ENCODE data around the gene LY9. TPM values are rescaled to one million over a fixed set of nuclear protein-coding genes. Genes with fewer than 3 reads are reported as not detected.

The LY9 gene
- total and polyA plus RNA-seq, 2 experiments from 2014 or later = not detected

DNA sequence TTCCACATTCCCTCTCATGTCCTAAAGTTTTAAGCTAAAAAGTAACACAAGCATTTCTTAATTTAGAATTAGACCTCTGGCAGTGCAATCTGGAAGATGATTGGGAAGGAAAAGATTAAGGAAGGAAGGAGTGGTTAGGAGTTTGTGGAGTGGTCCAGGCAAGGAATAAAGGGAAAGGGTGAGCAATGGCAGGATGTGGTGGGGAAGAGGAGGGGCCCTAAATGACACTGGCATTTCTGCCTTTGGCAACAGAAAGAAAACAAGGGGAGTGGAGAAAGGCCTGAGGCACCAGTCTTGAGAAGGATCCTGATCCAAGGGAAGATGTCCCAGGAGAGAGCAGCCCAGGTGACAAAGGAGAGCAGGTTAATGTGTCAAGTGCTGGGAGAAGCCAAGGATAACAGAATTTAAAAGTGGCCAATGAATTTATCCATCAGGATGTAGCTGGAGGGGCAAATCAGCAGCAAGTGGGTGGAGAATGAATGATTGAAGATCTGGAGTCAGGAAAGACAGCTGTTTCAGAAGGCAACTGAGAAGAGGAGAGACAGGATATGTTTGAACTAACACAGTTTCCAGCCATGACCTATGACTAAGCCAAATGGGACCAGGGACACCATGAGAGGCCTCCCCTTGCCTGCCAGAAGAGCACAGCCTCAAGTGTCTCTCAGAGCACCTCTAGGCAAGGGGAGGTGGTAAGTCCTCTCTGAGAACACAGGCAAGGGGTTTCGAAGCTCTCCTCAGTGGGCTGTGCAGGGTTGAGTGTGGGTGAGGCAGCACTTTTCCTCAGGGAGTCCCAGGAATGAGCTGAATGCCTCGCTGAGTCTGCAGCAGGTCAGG is 20.9 kb upstream of the LY9 start:
- H3K79me2 ChIP-seq (ENCODE audit: insufficient read depth) = no peaks in the 10 kb centered on the region
- no peak for TF ChIP-seq EZH2phosphoT487 (IDR thresholded peaks at IDR 0.05; ENCODE audit: insufficient read depth, low read depth)
- no peak for DNase-seq
- H3K9ac ChIP-seq = no peak overlapping the region
- no peaks in the 10 kb centered on the region for H3K9me2 ChIP-seq (ENCODE audit: insufficient read depth)
- no peaks in the 10 kb centered on the region for H3F3A ChIP-seq (ENCODE audit: insufficient read depth)
- H3K4me2 ChIP-seq (ENCODE audit: unreplicated experiment) = no peak overlapping the region
- H3K9me3 ChIP-seq (ENCODE audit: low read depth) = no peaks in the 10 kb centered on the region
- no peaks in the 10 kb centered on the region for H3K36me3 ChIP-seq (ENCODE audit: low read depth)
- WGBS, 2 experiments (ENCODE audit: low coverage in 1 of 2, low lambda C conversion rate in 2 of 2, missing lambda C conversion rate in 2 of 2) = 0 to 5% methylated on average over 2 of the region's 2 CpGs
- H3K27me3 ChIP-seq (replicated peaks; ENCODE audit: insufficient read depth) = peaks cover 5% of the 10 kb centered on the region; the same call in 1 of the 2 replicates
- H3K4me3 ChIP-seq = no peak overlapping the region
- no peak overlapping the region for H2AFZ ChIP-seq
- H4K20me1 ChIP-seq (ENCODE audit: insufficient read depth) = no peaks in the 10 kb centered on the region
- no peak overlapping the region for H3K27ac ChIP-seq
- in situ Hi-C loops (cut with MboI) = no loop called here
- no peaks in the 10 kb centered on the region for H3K4me1 ChIP-seq (ENCODE audit: insufficient read depth)

DNA sequence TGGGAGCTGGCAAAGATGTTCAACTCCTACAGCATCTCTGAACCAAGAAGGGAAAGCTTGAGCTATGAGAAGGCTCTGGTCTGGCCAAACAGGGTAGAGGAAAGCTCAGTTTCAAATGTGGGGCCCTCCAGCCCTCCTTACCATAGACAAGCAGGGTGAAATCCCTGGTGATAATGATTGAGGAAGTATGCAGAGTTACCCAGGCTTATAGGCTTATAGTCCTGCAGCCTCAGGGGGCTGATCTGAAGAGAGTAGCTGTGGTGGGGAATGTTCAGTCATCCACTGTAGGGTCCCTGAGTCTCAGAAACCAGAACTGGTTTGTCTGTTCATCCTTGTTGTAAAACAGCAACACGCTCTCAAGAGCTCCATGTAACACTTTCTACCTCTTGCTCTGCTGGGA is 19.8 kb upstream of the LY9 start:
- Histone ChIP-seq H3K9me3 (ENCODE audit: low read depth) (no peaks in the 10 kb centered on the region), H3K27ac (no peak overlapping the region), H3K36me3 (ENCODE audit: low read depth) (no peaks in the 10 kb centered on the region), H3F3A (ENCODE audit: insufficient read depth) (no peaks in the 10 kb centered on the region), H3K27me3 (replicated peaks; ENCODE audit: insufficient read depth) (0 out of 2 replicates have a peak, but pooled peaks cover 5% of the 10 kb centered on the region), H3K9ac (no peak overlapping the region), H3K4me2 (ENCODE audit: unreplicated experiment) (no peak overlapping the region), H3K4me1 (ENCODE audit: insufficient read depth) (no peaks in the 10 kb centered on the region), H2AFZ (no peak overlapping the region), H3K9me2 (ENCODE audit: insufficient read depth) (no peaks in the 10 kb centered on the region), H3K79me2 (ENCODE audit: insufficient read depth) (no peaks in the 10 kb centered on the region), H3K4me3 (no peak overlapping the region), H4K20me1 (ENCODE audit: insufficient read depth) (no peaks in the 10 kb centered on the region)
- no peak for TF ChIP-seq EZH2phosphoT487 (IDR thresholded peaks at IDR 0.05; ENCODE audit: insufficient read depth, low read depth)
- no peak for TF ChIP-seq EZH2 (IDR thresholded peaks at IDR 0.05; ENCODE audit: insufficient read depth, poor library complexity, severe bottlenecking)
- in situ Hi-C loops (cut with MboI) = no loop called here
- WGBS, 2 experiments (ENCODE audit: low coverage in 1 of 2, low lambda C conversion rate in 2 of 2, missing lambda C conversion rate in 2 of 2) = 19 to 44% methylated on average over 1 of the region's 1 CpG
- DNase-seq = no peak

DNA sequence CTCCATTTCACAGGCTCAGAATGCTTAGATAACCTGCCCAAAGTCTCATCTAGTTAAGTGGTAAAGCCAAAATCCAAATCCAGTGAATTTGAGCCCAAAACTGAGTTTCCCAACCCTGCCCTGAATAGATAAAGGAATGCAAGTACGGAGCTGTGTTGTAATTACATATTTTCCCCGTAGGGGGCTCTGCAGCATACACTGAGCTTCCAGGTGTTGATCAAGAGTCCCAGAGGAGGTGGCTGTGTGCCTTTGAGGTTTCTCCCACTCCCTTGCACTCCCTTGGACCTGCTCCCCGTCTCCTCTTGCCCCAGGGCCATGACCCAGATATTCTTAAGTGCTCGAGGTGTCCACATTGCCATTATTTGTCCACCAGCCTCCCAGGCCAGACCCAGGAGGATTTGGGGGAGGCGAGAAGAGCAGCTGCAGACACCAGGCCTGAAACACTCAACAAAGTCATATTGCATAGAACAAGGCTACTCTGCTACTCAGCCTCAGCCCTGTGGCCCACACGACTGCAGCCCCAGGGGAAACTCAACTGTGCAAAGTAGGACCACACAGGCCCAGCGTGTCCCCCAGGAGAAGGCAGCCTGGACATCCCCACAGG is 18.4 kb upstream of the LY9 start:
- H3F3A ChIP-seq (ENCODE audit: insufficient read depth) = no peaks in the 10 kb centered on the region
- in situ Hi-C loops (cut with MboI) = no loop called here

DNA sequence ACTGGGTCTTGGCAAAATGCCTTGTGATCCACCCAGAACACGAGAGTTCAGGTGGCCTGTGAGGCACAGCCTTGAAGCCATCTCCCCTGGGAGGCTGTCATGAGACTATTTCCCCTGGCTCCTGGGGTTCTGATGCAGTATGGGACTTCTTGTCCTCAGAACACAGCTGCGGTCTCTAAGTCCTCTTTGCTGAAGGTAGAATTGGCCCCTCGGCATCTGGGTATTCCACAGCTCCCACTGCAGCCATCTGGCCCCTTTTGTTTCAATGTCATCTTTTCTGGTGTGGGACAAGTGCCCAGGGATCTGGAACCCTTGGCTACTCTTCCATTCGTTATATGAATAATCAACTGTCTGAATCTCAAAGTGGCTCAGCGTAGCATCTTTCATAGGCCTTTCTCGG is 17.0 kb upstream of the LY9 start:
- Histone ChIP-seq H3K9ac (no peak overlapping the region), H3K4me3 (no peak overlapping the region), H4K20me1 (ENCODE audit: insufficient read depth) (no peaks in the 10 kb centered on the region), H3K4me1 (ENCODE audit: insufficient read depth) (no peaks in the 10 kb centered on the region), H3F3A (ENCODE audit: insufficient read depth) (no peaks in the 10 kb centered on the region), H3K79me2 (ENCODE audit: insufficient read depth) (no peaks in the 10 kb centered on the region), H3K9me2 (ENCODE audit: insufficient read depth) (no peaks in the 10 kb centered on the region), H2AFZ (no peak overlapping the region), H3K27ac (no peak overlapping the region), H3K4me2 (ENCODE audit: unreplicated experiment) (no peak overlapping the region), H3K9me3 (ENCODE audit: low read depth) (no peaks in the 10 kb centered on the region), H3K36me3 (ENCODE audit: low read depth) (no peaks in the 10 kb centered on the region), H3K27me3 (replicated peaks; ENCODE audit: insufficient read depth) (no peaks in the 10 kb centered on the region)
- 29 to 33% methylated on average over 6 of the region's 6 CpGs for WGBS, 2 experiments (ENCODE audit: low coverage in 1 of 2, low lambda C conversion rate in 2 of 2, missing lambda C conversion rate in 2 of 2)
- in situ Hi-C loops (cut with MboI) = no loop called here
- DNase-seq = no peak
- TF ChIP-seq EZH2phosphoT487 (IDR thresholded peaks at IDR 0.05; ENCODE audit: insufficient read depth, low read depth) (no peak), EZH2 (IDR thresholded peaks at IDR 0.05; ENCODE audit: insufficient read depth, poor library complexity, severe bottlenecking) (no peak)

More for the DNA sequence above, 18.4 kb upstream of the LY9 start:
- Histone ChIP-seq H4K20me1 (ENCODE audit: insufficient read depth) (no peaks in the 10 kb centered on the region), H3K4me1 (ENCODE audit: insufficient read depth) (no peaks in the 10 kb centered on the region), H3K79me2 (ENCODE audit: insufficient read depth) (no peaks in the 10 kb centered on the region), H2AFZ (no peak overlapping the region), H3K4me2 (ENCODE audit: unreplicated experiment) (no peak overlapping the region), H3K9ac (no peak overlapping the region), H3K36me3 (ENCODE audit: low read depth) (no peaks in the 10 kb centered on the region), H3K9me3 (ENCODE audit: low read depth) (no peaks in the 10 kb centered on the region), H3K4me3 (no peak overlapping the region), H3K27ac (no peak overlapping the region), H3K27me3 (replicated peaks; ENCODE audit: insufficient read depth) (0 out of 2 replicates have a peak, but pooled peaks cover 5% of the 10 kb centered on the region), H3K9me2 (ENCODE audit: insufficient read depth) (no peaks in the 10 kb centered on the region)
- peak; percentile 10 for DNase-seq
- TF ChIP-seq EZH2 (IDR thresholded peaks at IDR 0.05; ENCODE audit: insufficient read depth, poor library complexity, severe bottlenecking) (no peak), EZH2phosphoT487 (IDR thresholded peaks at IDR 0.05; ENCODE audit: insufficient read depth, low read depth) (no peak)
- WGBS, 2 experiments (ENCODE audit: low coverage in 1 of 2, low lambda C conversion rate in 2 of 2, missing lambda C conversion rate in 2 of 2) = 13 to 24% methylated on average over 7 of the region's 7 CpGs
